IMR-90 (cell line): Measurements from ENCODE around the gene FKBP6. TPM values are rescaled to one million over a fixed set of nuclear protein-coding genes. Genes with fewer than 3 reads are reported as not detected.

Experiments used
- ATAC-seq: fragments of 200-7000 bp; cut with Tn5 transposase; 2 replicates; pipeline ENCODE4 v1.9.1; 2020; ENCODE audit warnings: low read depth, mild to moderate bottlenecking, moderate library complexity
- BruUV-seq: library from RNA; stranded (reverse); fragments of 400-500 nt; replicated peaks from 2 replicates; lab custom pipeline; 2021; lab: Mats Ljungman, UMichigan
- CTCF ChIA-PET: fragments of 300-600 bp; formaldehyde crosslinking; extraction: SDS; loops from one replicate; lab custom pipeline; 2021; ENCODE audit warnings: antibody characterized with exemption; lab: Yijun Ruan, JAX
- POLR2A ChIA-PET: fragments of 300-600 bp; sonication (Branson Sonifier 250); formaldehyde crosslinking; loops from one replicate; lab custom pipeline; 2022; ENCODE audit warnings: antibody characterized with exemption; ENCODE audit not compliant: unreplicated experiment; lab: Charles Lee
- DNase-seq: peaks from one replicate; pipeline ENCODE4 v3.0.0; 2013
- H2AFZ ChIP-seq: replicated peaks from 2 replicates; pipeline ENCODE3; 2013; ENCODE audit warnings: low read length, mild to moderate bottlenecking; ENCODE audit not compliant: poor library complexity
- H2AK5ac ChIP-seq: 2 replicates; pipeline ENCODE4 v1.6.1; 2013; ENCODE audit warnings: low read depth, low read length, inconsistent platforms
- H2AK9ac ChIP-seq: replicated peaks from 2 replicates; pipeline ENCODE3; 2013; ENCODE audit warnings: mild to moderate bottlenecking, low read depth, low read length, moderate library complexity; ENCODE audit not compliant: poor library complexity
- H2BK120ac ChIP-seq: 2 replicates; pipeline ENCODE4 v1.6.1; 2013; ENCODE audit warnings: low read depth, low read length, inconsistent platforms
- H2BK15ac ChIP-seq: 3 replicates; pipeline ENCODE4 v1.6.1; 2013; ENCODE audit warnings: low read depth, low read length, inconsistent platforms
- H2BK20ac ChIP-seq: 2 replicates; pipeline ENCODE4 v1.6.1; 2013; ENCODE audit warnings: low read depth, mild to moderate bottlenecking, inconsistent platforms, low read length, moderate library complexity
- H2BK5ac ChIP-seq: 2 replicates; pipeline ENCODE4 v1.6.1; 2013; ENCODE audit warnings: mild to moderate bottlenecking, low read depth, low read length, inconsistent platforms; ENCODE audit not compliant: poor library complexity, severe bottlenecking
- H3K14ac ChIP-seq: replicated peaks from 2 replicates; pipeline ENCODE4 v1.6.1; 2013; ENCODE audit warnings: low read depth, low read length, inconsistent platforms
- H3K18ac ChIP-seq: 2 replicates; pipeline ENCODE4 v1.6.1; 2013; ENCODE audit warnings: low read depth, low read length, control low read depth
- H3K23ac ChIP-seq: 2 replicates; pipeline ENCODE4 v1.6.1; 2013; ENCODE audit warnings: low read depth, low read length, inconsistent platforms
- H3K27ac ChIP-seq: 2 replicates; pipeline ENCODE4 v1.5.1; 2013; ENCODE audit warnings: mild to moderate bottlenecking, control low read depth, low read length; ENCODE audit not compliant: insufficient read depth
- H3K27me3 ChIP-seq: 2 replicates; pipeline ENCODE4 v1.6.1; 2013; ENCODE audit warnings: low read length; ENCODE audit not compliant: control insufficient read depth, insufficient read depth
- H3K36me3 ChIP-seq: 2 replicates; pipeline ENCODE4 v1.6.1; 2013; ENCODE audit warnings: low read length, mixed read lengths; ENCODE audit not compliant: control insufficient read depth, insufficient read depth
- H3K4ac ChIP-seq: 2 replicates; pipeline ENCODE4 v1.6.1; 2013; ENCODE audit warnings: low read depth, low read length, inconsistent platforms
- H3K4me1 ChIP-seq: 2 replicates; pipeline ENCODE4 v1.6.1; 2013; ENCODE audit warnings: low read length, mixed read lengths; ENCODE audit not compliant: control insufficient read depth, insufficient read depth
- H3K4me2 ChIP-seq: 2 replicates; pipeline ENCODE4 v1.6.1; 2013; ENCODE audit warnings: low read depth, mild to moderate bottlenecking, control low read depth, low read length, moderate library complexity
- H3K4me3 ChIP-seq: 2 replicates; pipeline ENCODE4 v1.5.1; 2013; ENCODE audit warnings: low read depth, mild to moderate bottlenecking, control low read depth, low read length, moderate library complexity; ENCODE audit not compliant: insufficient read depth
- H3K56ac ChIP-seq: 2 replicates; pipeline ENCODE4 v1.6.1; 2013; ENCODE audit warnings: low read length, inconsistent platforms; ENCODE audit not compliant: insufficient read depth; ENCODE audit errors: extremely low read depth
- H3K79me1 ChIP-seq, 2 experiments: 2 replicates each; pipeline ENCODE4 v1.6.1; 2013; ENCODE audit warnings: low read length in 2 of 2, inconsistent platforms in 1 of 2, low read depth in 1 of 2
- H3K9ac ChIP-seq: 2 replicates; pipeline ENCODE4 v1.6.1; 2013; ENCODE audit warnings: low read depth, low read length, control low read depth
- H3K9me1 ChIP-seq: 2 replicates; pipeline ENCODE4 v1.6.1; 2013; ENCODE audit warnings: low read length, inconsistent platforms; ENCODE audit not compliant: insufficient read depth
- H3K9me3 ChIP-seq: 2 replicates; pipeline ENCODE4 v1.6.1; 2013; ENCODE audit warnings: low read length; ENCODE audit not compliant: control insufficient read depth, insufficient read depth
- H4K20me1 ChIP-seq: 2 replicates; pipeline ENCODE4 v1.6.1; 2013; ENCODE audit warnings: low read length, inconsistent platforms; ENCODE audit not compliant: insufficient read depth
- H4K5ac ChIP-seq: 2 replicates; pipeline ENCODE4 v1.6.1; 2013; ENCODE audit warnings: mild to moderate bottlenecking, low read depth, low read length, control low read depth
- H4K8ac ChIP-seq, 2 experiments: 2 replicates each; pipeline ENCODE4 v1.6.1; 2013; ENCODE audit warnings: low read depth in 2 of 2, low read length in 2 of 2, control low read depth in 1 of 2, inconsistent platforms in 1 of 2
- H4K91ac ChIP-seq: 2 replicates; pipeline ENCODE4 v1.6.1; 2013; ENCODE audit warnings: low read depth, low read length, inconsistent platforms; ENCODE audit not compliant: insufficient read depth
- BHLHE40 ChIP-seq: fragments of 150-350 bp; IDR thresholded peaks from 2 replicates; pipeline ENCODE4 v1.6.1; 2016; ENCODE audit warnings: mild to moderate bottlenecking, low read depth, low read length
- CEBPB ChIP-seq: IDR thresholded peaks from 2 replicates; pipeline ENCODE4 v1.6.1; 2012; ENCODE audit warnings: low read depth, low read length, improper control_type of control experiment
- CHD1 ChIP-seq: IDR thresholded peaks from 2 replicates; pipeline ENCODE4 v1.6.1; 2012; ENCODE audit warnings: low read depth, low read length, improper control_type of control experiment
- FOS ChIP-seq: fragments of 150-350 bp; IDR thresholded peaks from 2 replicates; pipeline ENCODE4 v1.6.1; 2016; ENCODE audit warnings: low read depth, low read length
- MAFK ChIP-seq: IDR thresholded peaks from 2 replicates; pipeline ENCODE4 v1.6.1; 2012; ENCODE audit warnings: low read depth, low read length, improper control_type of control experiment
- MAZ ChIP-seq: IDR thresholded peaks from 2 replicates; pipeline ENCODE4 v1.6.1; 2012; ENCODE audit warnings: low read depth, mild to moderate bottlenecking, low read length, improper control_type of control experiment, moderate library complexity, borderline replicate concordance
- MXI1 ChIP-seq: IDR thresholded peaks from 2 replicates; pipeline ENCODE4 v1.6.1; 2012; ENCODE audit warnings: low read depth, mild to moderate bottlenecking, low read length, moderate library complexity, borderline replicate concordance
- NFE2L2 ChIP-seq: fragments of 150-350 bp; IDR thresholded peaks from 2 replicates; pipeline ENCODE4 v1.6.1; 2016; ENCODE audit warnings: low read depth, mild to moderate bottlenecking, low read length
- WGBS, 2 experiments: methylation state at CpG; one replicate each; pipeline versions ENCODE4 v1.1.5 to v1.1.7; 2013; ENCODE audit warnings: missing lambda C conversion rate in 2 of 2; ENCODE audit not compliant: insufficient read length in 1 of 2; ENCODE audit errors: extremely low coverage in 2 of 2; 5-methylcytosine and 5-hydroxymethylcytosine counted together
- dilution Hi-C: fragments of 300-500 bp; cut with HindIII; formaldehyde crosslinking; loops from one replicate; pipeline ENCODE4 v1.14.3; 2018; ENCODE audit warnings: low sequenced_read_pairs; ENCODE audit not compliant: unreplicated experiment
- in situ Hi-C: fragments of 300-500 bp; cut with MboI; formaldehyde crosslinking; loops from 3 replicates; pipeline ENCODE4 v1.14.3; 2019; ENCODE audit warnings: low sequenced_read_pairs, inconsistent platforms, mixed read lengths
- intact Hi-C: fragments of 100-400 bp; cut with micrococcal nuclease; formaldehyde crosslinking; loops from 2 replicates; pipeline ENCODE4 v1.10.0; 2022
- polyA plus RNA-seq, 3 experiments: library from polyadenylated mRNA; depleted of rRNA; stranded (reverse); fragments of >200 nt; gene quantifications; 2 replicates each; pipeline ENCODE4 v1.2.3, GENCODE V29; 2012; ENCODE audit warnings: low replicate concordance in 1 of 3
- total RNA-seq: library from RNA; depleted of rRNA; stranded (reverse); fragments of >200 nt; gene quantifications from 2 replicates; pipeline ENCODE4 v1.2.3, GENCODE V29; 2012
- TF ChIP-seq, protein P1 (sequence below): conservative IDR thresholded peaks from 2 replicates; pipeline ENCODE4 v1.5.1; 2012; ENCODE audit warnings: mild to moderate bottlenecking, low read depth, low read length, improper control_type of control experiment
- TF ChIP-seq, protein P2 (sequence below): fragments of 150-350 bp; IDR thresholded peaks from 2 replicates; pipeline ENCODE4 v1.6.1; 2017; ENCODE audit warnings: mild to moderate bottlenecking, antibody characterized with exemption, low read length, low read depth

The FKBP6 gene
- total and polyA plus RNA-seq, 2 of the 4 experiments (the other 2 are of a cell fraction) = not detected

DNA sequence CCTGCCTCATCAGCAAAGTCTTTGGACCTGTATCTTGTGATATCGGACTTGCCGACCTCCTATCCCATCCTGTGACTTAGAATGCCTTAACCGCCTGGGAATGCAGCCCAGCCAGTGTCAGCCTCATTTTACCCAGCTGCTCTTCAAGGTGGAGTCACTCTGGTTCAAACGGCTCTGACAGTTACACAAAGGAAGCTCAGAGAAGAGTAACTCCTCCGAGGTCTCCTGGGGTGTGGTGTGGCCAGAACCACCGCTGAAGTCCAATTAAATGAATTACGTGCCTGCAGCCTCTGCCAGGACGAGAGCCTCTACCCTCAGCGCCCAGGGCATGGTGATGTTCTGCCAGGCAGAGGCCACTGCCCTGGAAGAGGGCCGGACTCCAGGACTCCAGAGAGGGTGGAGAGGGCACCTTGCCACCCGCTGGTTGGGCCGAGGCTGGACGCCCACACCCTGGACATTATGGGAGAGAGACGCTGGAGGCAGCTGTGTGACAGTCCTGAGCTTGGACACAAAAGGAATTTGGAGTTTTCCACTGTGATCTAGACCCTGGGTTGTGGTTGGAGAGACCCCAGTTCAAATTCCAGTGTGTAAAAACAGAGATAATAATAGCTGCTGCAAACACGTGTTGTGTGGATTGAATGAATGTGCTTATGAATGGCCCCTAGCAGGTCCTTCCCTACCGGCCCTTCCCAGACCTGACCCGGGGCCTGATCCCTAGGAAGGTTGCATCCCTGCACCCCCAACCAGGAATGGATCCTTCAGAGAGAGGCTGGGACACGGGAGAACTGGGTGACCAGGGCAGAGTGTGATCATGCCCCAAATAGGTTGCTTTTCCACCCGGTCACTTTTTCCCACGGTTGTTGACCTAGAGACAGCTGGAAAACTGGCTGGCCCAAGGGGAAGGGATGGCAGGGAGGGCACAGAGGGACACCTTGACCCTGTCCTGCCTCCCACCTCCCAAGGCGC lies 67.9 kb downstream of the FKBP6 start:
- Histone ChIP-seq H3K9ac (no peak overlapping the region), H3K4me2 (no peak overlapping the region), H2BK15ac (no peak overlapping the region), H3K27me3 (peaks cover 9% of the 10 kb centered on the region; the same call in 1 of the 2 replicates), H3K56ac (no peak overlapping the region), H4K8ac (no peak overlapping the region), H3K9me1 (peaks cover 2% of the 10 kb centered on the region; the same call in 1 of the 2 replicates), H3K36me3 (no peaks in the 10 kb centered on the region), H4K20me1 (no peaks in the 10 kb centered on the region), H3K79me1 (no peaks in the 10 kb centered on the region), H2AK9ac (peak overlapping the region; percentile 55), H3K23ac (no peak overlapping the region), H2BK120ac (no peak overlapping the region), H2BK20ac (no peak overlapping the region), H3K4me3 (no peak overlapping the region), H4K5ac (no peak overlapping the region), H3K27ac (no peak overlapping the region), H2AFZ (peak overlapping the region; percentile 51), H3K9me3 (peaks cover 6% of the 10 kb centered on the region; the same call in 1 of the 2 replicates), H4K91ac (no peak overlapping the region), H2AK5ac (no peak overlapping the region), H3K4me1 (no peaks in the 10 kb centered on the region; the same call in 1 of the 2 replicates), H3K4ac (no peak overlapping the region), H2BK5ac (no peak overlapping the region), H3K18ac (no peak overlapping the region), H3K14ac (no peak overlapping the region)
- TF ChIP-seq MXI1 = no peak
- no peak for TF ChIP-seq BHLHE40
- TF ChIP-seq, protein P1, sequence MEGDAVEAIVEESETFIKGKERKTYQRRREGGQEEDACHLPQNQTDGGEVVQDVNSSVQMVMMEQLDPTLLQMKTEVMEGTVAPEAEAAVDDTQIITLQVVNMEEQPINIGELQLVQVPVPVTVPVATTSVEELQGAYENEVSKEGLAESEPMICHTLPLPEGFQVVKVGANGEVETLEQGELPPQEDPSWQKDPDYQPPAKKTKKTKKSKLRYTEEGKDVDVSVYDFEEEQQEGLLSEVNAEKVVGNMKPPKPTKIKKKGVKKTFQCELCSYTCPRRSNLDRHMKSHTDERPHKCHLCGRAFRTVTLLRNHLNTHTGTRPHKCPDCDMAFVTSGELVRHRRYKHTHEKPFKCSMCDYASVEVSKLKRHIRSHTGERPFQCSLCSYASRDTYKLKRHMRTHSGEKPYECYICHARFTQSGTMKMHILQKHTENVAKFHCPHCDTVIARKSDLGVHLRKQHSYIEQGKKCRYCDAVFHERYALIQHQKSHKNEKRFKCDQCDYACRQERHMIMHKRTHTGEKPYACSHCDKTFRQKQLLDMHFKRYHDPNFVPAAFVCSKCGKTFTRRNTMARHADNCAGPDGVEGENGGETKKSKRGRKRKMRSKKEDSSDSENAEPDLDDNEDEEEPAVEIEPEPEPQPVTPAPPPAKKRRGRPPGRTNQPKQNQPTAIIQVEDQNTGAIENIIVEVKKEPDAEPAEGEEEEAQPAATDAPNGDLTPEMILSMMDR = no peak
- TF ChIP-seq CEBPB = no peak
- TF ChIP-seq, protein P2, sequence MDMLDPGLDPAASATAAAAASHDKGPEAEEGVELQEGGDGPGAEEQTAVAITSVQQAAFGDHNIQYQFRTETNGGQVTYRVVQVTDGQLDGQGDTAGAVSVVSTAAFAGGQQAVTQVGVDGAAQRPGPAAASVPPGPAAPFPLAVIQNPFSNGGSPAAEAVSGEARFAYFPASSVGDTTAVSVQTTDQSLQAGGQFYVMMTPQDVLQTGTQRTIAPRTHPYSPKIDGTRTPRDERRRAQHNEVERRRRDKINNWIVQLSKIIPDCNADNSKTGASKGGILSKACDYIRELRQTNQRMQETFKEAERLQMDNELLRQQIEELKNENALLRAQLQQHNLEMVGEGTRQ = no peak
- no peak for TF ChIP-seq NFE2L2
- no peak for TF ChIP-seq CHD1
- no peak for TF ChIP-seq FOS
- TF ChIP-seq MAFK = no peak
- TF ChIP-seq MAZ = no peak
- DNase-seq (no peak), ATAC-seq (no peak)
- dilution Hi-C loops = no loop called here
- 75% methylated on average over 9 of the region's 21 CpGs; no CpG with 5 or more reads in 1 of the 2 experiments for WGBS, 2 experiments
- ChIA-PET CTCF (interaction anchor here (0.9 kb wide), 1 partner anchor 53 kb away, joined by 3 read pairs; no protein-coding TSS in a partner anchor), POLR2A (no interaction called here)
- no TSS peak for BruUV-seq
- in situ Hi-C loops = no loop called here
- intact Hi-C loops = no loop called here
